ENCODE results near the gene CCL17.

CCL17 gene

GRCh38 chr16:57409870-57410587, 5.5 kb downstream of the CCL17 start (continued):
- TF ChIP-seq KLF17 (tag by site-specific recombination; IDR thresholded peaks at IDR 0.05), result no peak

DNA sequence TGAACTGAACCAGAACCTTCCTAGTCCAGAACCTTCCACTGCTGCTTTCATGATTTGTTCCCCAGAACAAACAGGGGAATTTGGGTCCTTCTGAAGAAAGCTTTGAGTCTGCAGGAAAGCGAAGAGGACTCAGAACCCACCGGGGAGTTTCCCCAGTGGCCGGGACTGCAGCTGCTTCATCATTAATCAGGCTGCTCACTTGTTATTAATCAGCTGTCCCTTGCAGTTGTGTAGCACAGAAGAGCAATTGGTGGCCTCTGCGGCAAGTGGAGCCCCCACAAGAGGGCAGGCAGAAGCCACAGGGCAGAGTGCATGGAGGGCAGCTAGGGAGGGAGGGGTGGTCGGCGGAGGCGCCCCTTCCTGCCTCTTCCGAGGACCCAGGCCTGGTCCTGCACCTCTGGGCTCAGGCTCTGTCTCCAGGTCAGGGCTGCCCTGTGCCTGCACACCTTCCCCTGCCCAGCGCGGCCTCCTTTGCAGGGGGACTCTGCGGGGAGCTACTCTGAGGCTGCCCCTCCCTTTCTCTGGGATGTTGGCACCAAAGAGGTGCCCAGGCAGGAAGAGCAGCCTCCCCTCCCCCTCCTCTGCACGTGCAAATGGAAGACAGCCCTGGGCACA, 6.9 kb downstream of the CCL17 start:
- no peak overlapping the region for H3K4me3 ChIP-seq (ENCODE audit: low read depth, low read length)
- no peak overlapping the region for H3K27ac ChIP-seq (ENCODE audit: extremely low read depth, low read depth, low read length)
- ChIA-PET CTCF (interaction anchor here (0.6 to 0.7 kb wide), 2 partner anchors 120 to 185 kb away, joined by 3 read pairs; no protein-coding TSS in a partner anchor), POLR2A (no interaction called here)
- TF ChIP-seq, protein P1, sequence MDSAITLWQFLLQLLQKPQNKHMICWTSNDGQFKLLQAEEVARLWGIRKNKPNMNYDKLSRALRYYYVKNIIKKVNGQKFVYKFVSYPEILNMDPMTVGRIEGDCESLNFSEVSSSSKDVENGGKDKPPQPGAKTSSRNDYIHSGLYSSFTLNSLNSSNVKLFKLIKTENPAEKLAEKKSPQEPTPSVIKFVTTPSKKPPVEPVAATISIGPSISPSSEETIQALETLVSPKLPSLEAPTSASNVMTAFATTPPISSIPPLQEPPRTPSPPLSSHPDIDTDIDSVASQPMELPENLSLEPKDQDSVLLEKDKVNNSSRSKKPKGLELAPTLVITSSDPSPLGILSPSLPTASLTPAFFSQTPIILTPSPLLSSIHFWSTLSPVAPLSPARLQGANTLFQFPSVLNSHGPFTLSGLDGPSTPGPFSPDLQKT (IDR thresholded peaks at IDR 0.05; ENCODE audit: borderline replicate concordance, low read depth, low read length), result no peak
- TF ChIP-seq ZNF133 (tag by site-specific recombination; IDR thresholded peaks at IDR 0.05), result no peak
- TF ChIP-seq, protein P2, sequence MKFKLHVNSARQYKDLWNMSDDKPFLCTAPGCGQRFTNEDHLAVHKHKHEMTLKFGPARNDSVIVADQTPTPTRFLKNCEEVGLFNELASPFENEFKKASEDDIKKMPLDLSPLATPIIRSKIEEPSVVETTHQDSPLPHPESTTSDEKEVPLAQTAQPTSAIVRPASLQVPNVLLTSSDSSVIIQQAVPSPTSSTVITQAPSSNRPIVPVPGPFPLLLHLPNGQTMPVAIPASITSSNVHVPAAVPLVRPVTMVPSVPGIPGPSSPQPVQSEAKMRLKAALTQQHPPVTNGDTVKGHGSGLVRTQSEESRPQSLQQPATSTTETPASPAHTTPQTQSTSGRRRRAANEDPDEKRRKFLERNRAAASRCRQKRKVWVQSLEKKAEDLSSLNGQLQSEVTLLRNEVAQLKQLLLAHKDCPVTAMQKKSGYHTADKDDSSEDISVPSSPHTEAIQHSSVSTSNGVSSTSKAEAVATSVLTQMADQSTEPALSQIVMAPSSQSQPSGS (tag by site-specific recombination; IDR thresholded peaks at IDR 0.05; ENCODE audit: low read depth), result no peak
- TF ChIP-seq HOXC10 (CRISPR knock-in tag; IDR thresholded peaks at IDR 0.05), result no peak
- TF ChIP-seq RBAK (tag by site-specific recombination; IDR thresholded peaks at IDR 0.05), result no peak
- no peak for TF ChIP-seq ZNF830 (tag by site-specific recombination; IDR thresholded peaks at IDR 0.05; ENCODE audit: low read depth)
- no peak for TF ChIP-seq ZNF843 (tag by site-specific recombination; IDR thresholded peaks at IDR 0.05)
- no peak for TF ChIP-seq ZNF114 (tag by site-specific recombination; IDR thresholded peaks at IDR 0.05)
- TF ChIP-seq OSR2 (tag by site-specific recombination; IDR thresholded peaks at IDR 0.05), result no peak
- TF ChIP-seq ZNF792 (tag by site-specific recombination; IDR thresholded peaks at IDR 0.05), result no peak
- TF ChIP-seq ZSCAN30 (tag by site-specific recombination; IDR thresholded peaks at IDR 0.05), result no peak
- no peak for TF ChIP-seq ZNF560 (tag by site-specific recombination; IDR thresholded peaks at IDR 0.05; ENCODE audit: borderline replicate concordance)
- TF ChIP-seq ZNF266 (tag by site-specific recombination; IDR thresholded peaks at IDR 0.05; ENCODE audit: low read depth), result no peak
- TF ChIP-seq ZNF155 (tag by site-specific recombination; IDR thresholded peaks at IDR 0.05), result no peak
- no peak for TF ChIP-seq ZBTB48 (tag by site-specific recombination; IDR thresholded peaks at IDR 0.05)
- TF ChIP-seq SCRT2 (tag by site-specific recombination; IDR thresholded peaks at IDR 0.05), result no peak
- TF ChIP-seq, protein P3, sequence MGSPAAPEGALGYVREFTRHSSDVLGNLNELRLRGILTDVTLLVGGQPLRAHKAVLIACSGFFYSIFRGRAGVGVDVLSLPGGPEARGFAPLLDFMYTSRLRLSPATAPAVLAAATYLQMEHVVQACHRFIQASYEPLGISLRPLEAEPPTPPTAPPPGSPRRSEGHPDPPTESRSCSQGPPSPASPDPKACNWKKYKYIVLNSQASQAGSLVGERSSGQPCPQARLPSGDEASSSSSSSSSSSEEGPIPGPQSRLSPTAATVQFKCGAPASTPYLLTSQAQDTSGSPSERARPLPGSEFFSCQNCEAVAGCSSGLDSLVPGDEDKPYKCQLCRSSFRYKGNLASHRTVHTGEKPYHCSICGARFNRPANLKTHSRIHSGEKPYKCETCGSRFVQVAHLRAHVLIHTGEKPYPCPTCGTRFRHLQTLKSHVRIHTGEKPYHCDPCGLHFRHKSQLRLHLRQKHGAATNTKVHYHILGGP (tag by site-specific recombination; IDR thresholded peaks at IDR 0.05), result no peak
- H3K9me3 ChIP-seq (ENCODE audit: control insufficient read depth, insufficient read depth, low read depth, low read length), result no peaks in the 10 kb centered on the region
- no peaks in the 10 kb centered on the region for H3K36me3 ChIP-seq (ENCODE audit: control insufficient read depth in 2 of 2, insufficient read depth in 1 of 2, low read length in 2 of 2)
- no peaks in the 10 kb centered on the region for H3K4me1 ChIP-seq (ENCODE audit: control insufficient read depth, insufficient read depth, low read length)

DNA sequence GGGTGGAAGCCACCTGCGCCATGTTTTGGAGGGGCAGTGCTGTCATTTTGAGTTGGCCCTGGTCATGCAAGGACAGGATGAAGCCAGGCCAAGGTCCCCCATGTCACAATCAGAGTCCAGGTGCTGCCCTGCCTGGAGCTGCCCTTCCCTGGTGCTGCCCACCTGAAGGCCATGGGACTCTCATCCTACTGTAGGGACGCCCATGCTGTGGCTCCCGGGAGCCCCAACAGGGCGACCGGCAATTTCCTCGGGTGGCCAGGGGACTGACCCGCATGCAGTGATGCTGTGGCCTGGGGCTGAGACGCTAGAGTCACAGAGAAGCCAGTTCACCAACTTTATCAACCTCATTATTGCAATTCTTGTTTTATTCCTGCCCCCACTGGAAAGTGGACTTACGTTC, 8.0 kb downstream of the CCL17 start:
- Histone ChIP-seq H3K27ac (ENCODE audit: extremely low read depth, low read depth, low read length) (no peak overlapping the region), H3K9me3 (ENCODE audit: control insufficient read depth, insufficient read depth, low read depth, low read length) (no peaks in the 10 kb centered on the region), H3K4me1 (ENCODE audit: control insufficient read depth, insufficient read depth, low read length) (no peaks in the 10 kb centered on the region), H3K4me3 (ENCODE audit: low read depth, low read length) (no peak overlapping the region), H3K36me3 (ENCODE audit: control insufficient read depth in 2 of 2, insufficient read depth in 1 of 2, low read length in 2 of 2) (no peaks in the 10 kb centered on the region)
- TF ChIP-seq ZNF426 (tag by site-specific recombination; IDR thresholded peaks at IDR 0.05) (no peak), PATZ1 (tag by site-specific recombination; IDR thresholded peaks at IDR 0.05) (no peak), ZNF837 (tag by site-specific recombination; IDR thresholded peaks at IDR 0.05) (no peak), ZNF830 (tag by site-specific recombination; IDR thresholded peaks at IDR 0.05; ENCODE audit: low read depth) (no peak), ZNF600 (tag by site-specific recombination; IDR thresholded peaks at IDR 0.05) (no peak)
- TF ChIP-seq, protein P4, sequence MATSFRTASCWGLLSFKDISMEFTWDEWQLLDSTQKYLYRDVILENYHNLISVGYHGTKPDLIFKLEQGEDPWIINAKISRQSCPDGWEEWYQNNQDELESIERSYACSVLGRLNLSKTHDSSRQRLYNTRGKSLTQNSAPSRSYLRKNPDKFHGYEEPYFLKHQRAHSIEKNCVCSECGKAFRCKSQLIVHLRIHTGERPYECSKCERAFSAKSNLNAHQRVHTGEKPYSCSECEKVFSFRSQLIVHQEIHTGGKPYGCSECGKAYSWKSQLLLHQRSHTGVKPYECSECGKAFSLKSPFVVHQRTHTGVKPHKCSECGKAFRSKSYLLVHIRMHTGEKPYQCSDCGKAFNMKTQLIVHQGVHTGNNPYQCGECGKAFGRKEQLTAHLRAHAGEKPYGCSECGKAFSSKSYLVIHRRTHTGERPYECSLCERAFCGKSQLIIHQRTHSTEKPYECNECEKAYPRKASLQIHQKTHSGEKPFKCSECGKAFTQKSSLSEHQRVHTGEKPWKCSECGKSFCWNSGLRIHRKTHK (tag by site-specific recombination; IDR thresholded peaks at IDR 0.05), result no peak
- ChIA-PET POLR2A (interaction anchor here (1.6 kb wide), 1 partner anchor 50 kb away, joined by 3 read pairs; the partner anchor contains the start of gene POLR2C), CTCF (interaction anchor here (1.0 to 3.2 kb wide), 4 partner anchors 10 to 111 kb away, joined by 3 to 23 read pairs (median 6); no protein-coding TSS in a partner anchor)
